Erythroblast (primary cell): Measurements from ENCODE around the gene RGS14.

Experiments used
- GATA1 ChIP-seq: IDR thresholded peaks from 2 replicates; pipeline ENCODE4 v1.6.1; 2011; ENCODE audit warnings: low read depth, mild to moderate bottlenecking, control low read depth, low read length, moderate library complexity
- POLR2A ChIP-seq: IDR thresholded peaks from 2 replicates; pipeline ENCODE4 v1.6.1; 2011; ENCODE audit warnings: mild to moderate bottlenecking, low read length

GRCh38 chr5:177376107-177376506 lies 18.4 kb downstream of the RGS14 start:
- no peak for TF ChIP-seq POLR2A
- TF ChIP-seq GATA1 = no peak
